K562 (cell line): ENCODE results near the gene ARL10. TPM values are rescaled to one million over a fixed set of nuclear protein-coding genes. Genes with fewer than 3 reads are reported as not detected.

Experiments used
- ARID3A ChIP-seq: IDR thresholded peaks from 2 replicates; pipeline ENCODE4 v1.6.1; 2012; ENCODE audit warnings: low read depth, low read length, improper control_type of control experiment, borderline replicate concordance
- ARNT ChIP-seq, 2 experiments: fragments of 450-650 bp; IDR thresholded peaks; 2 replicates each; pipeline ENCODE4 v1.6.1; 2016; ENCODE audit warnings: mild to moderate bottlenecking in 1 of 2
- BACH1 ChIP-seq: fragments of 200-800 bp; sonication (Bioruptor generic); IDR thresholded peaks from 2 replicates; pipeline ENCODE4 v1.6.1; 2016; ENCODE audit warnings: missing genetic modification characterization, missing compliant biosample characterization
- ELF2 ChIP-seq: fragments of 250-450 bp; sonication (Bioruptor Pico); IDR thresholded peaks from 2 replicates; pipeline ENCODE4 v1.5.0; 2021; ENCODE audit warnings: mild to moderate bottlenecking
- HMGN3 ChIP-seq: IDR thresholded peaks from 2 replicates; pipeline ENCODE4 v1.6.1; 2011; ENCODE audit warnings: borderline replicate concordance, low read depth, mild to moderate bottlenecking, mixed read lengths, low read length; ENCODE audit not compliant: insufficient read length; ENCODE audit errors: extremely low read depth
- NONO ChIP-seq, 2 experiments: fragments of 200-400 bp in 1 of 2; fragments of 450-650 bp in 1 of 2; formaldehyde crosslinking in 1 of 2; IDR thresholded peaks; 2 replicates each; pipeline ENCODE4 v1.6.1; 2017; ENCODE audit warnings: low read depth in 2 of 2, mild to moderate bottlenecking in 2 of 2, moderate library complexity in 2 of 2, low read length in 1 of 2
- NR0B1 ChIP-seq: fragments of 450-650 bp; IDR thresholded peaks from one replicate; pipeline ENCODE4 v1.6.1; 2018; ENCODE audit warnings: mild to moderate bottlenecking, moderate library complexity; ENCODE audit not compliant: partially characterized antibody
- PHF21A ChIP-seq: fragments of 450-650 bp; IDR thresholded peaks from 2 replicates; pipeline ENCODE4 v1.6.1; 2017; ENCODE audit warnings: low read depth, borderline replicate concordance
- RBM14 ChIP-seq: fragments of 200-400 bp; formaldehyde crosslinking; IDR thresholded peaks from 2 replicates; pipeline ENCODE4 v1.6.1; 2018; ENCODE audit warnings: low read depth, mild to moderate bottlenecking, low read length, moderate library complexity, borderline replicate concordance; ENCODE audit not compliant: insufficient read depth
- SMAD3 ChIP-seq: fragments of 450-650 bp; formaldehyde crosslinking; conservative IDR thresholded peaks from 2 replicates; pipeline ENCODE4 v1.4.0; 2020; ENCODE audit warnings: mild to moderate bottlenecking
- SPI1 ChIP-seq: IDR thresholded peaks from 2 replicates; pipeline ENCODE4 v1.6.1; 2011; ENCODE audit warnings: low read depth, low read length, control low read depth, borderline replicate concordance
- SRSF7 ChIP-seq: fragments of 200-400 bp; formaldehyde crosslinking; optimal IDR thresholded peaks from 2 replicates; pipeline ENCODE3; 2017; ENCODE audit warnings: mild to moderate bottlenecking, low read depth, low read length
- STAG1 ChIP-seq: sonication (generic); formaldehyde crosslinking; IDR thresholded peaks from 2 replicates; pipeline ENCODE4 v1.5.0; 2020; ENCODE audit warnings: missing genetic modification reagents, borderline replicate concordance
- TEAD1 ChIP-seq, 2 experiments: fragments of 450-650 bp in 1 of 2; sonication (generic) in 1 of 2; formaldehyde crosslinking; IDR thresholded peaks; 2 replicates each; pipeline versions ENCODE4 v1.4.0 to v1.8.0; 2020 to 2022; ENCODE audit warnings: mild to moderate bottlenecking in 2 of 2, missing genetic modification reagents in 1 of 2
- ZBTB7A ChIP-seq: IDR thresholded peaks from 2 replicates; pipeline ENCODE4 v1.6.1; 2011; ENCODE audit warnings: low read depth, mild to moderate bottlenecking, low read length, moderate library complexity, borderline replicate concordance; ENCODE audit not compliant: control insufficient read depth
- ZNF121 ChIP-seq: sonication (generic); formaldehyde crosslinking; conservative IDR thresholded peaks from 2 replicates; pipeline ENCODE4 v1.8.0; 2022; ENCODE audit warnings: missing genetic modification reagents
- ZNF384 ChIP-seq: IDR thresholded peaks from 2 replicates; pipeline ENCODE4 v1.6.1; 2012; ENCODE audit warnings: low read depth, low read length, improper control_type of control experiment
- ZNF449 ChIP-seq: fragments of 250-450 bp; sonication (Bioruptor Pico); IDR thresholded peaks from 2 replicates; pipeline ENCODE4 v1.8.0; 2022; ENCODE audit warnings: moderate library complexity, mild to moderate bottlenecking, inconsistent platforms
- ZNF583 ChIP-seq: fragments of 250-450 bp; sonication (Bioruptor Pico); IDR thresholded peaks from 2 replicates; pipeline ENCODE4 v1.4.0; 2020
- ZNF644 ChIP-seq: fragments of 200-800 bp; sonication (Bioruptor generic); IDR thresholded peaks from 2 replicates; pipeline ENCODE4 v1.6.1; 2016; ENCODE audit warnings: low read depth, missing genetic modification characterization, missing compliant biosample characterization
- ZNF717 ChIP-seq: fragments of 250-450 bp; sonication (Bioruptor Pico); IDR thresholded peaks from 2 replicates; pipeline ENCODE4 v1.5.0; 2021
- ZNF77 ChIP-seq: fragments of 250-450 bp; sonication (Bioruptor Pico); IDR thresholded peaks from 2 replicates; pipeline ENCODE4 v1.5.0; 2020
- polyA plus RNA-seq, 8 experiments: library from polyadenylated mRNA; depleted of rRNA in 4 of 8; stranded (reverse) in 5 of 8; unstranded in 3 of 8; fragments of >200 nt; fragmentation: Nextera tagmentation in 2 of 8; fragmentation: Illumina TruSeq in 1 of 8; extraction: Ambion mirVana in 2 of 8; extraction: Trizol in 1 of 8; gene quantifications; 2 replicates each; pipeline versions ENCODE4 v1.2.1 to v1.2.3, GENCODE V29; 2011 to 2014; ENCODE audit warnings: inconsistent platforms in 1 of 8, missing spikeins in 1 of 8
- total RNA-seq, 7 experiments: library from RNA; depleted of rRNA in 6 of 7; stranded (reverse); fragments of >200 nt in 6 of 7; fragmentation: Illumina TruSeq in 2 of 7; extraction: Trizol in 2 of 7; gene quantifications; 2 replicates each; pipeline versions ENCODE4 v1.2.1 to v1.2.3, GENCODE V29; 2011 to 2021; ENCODE audit warnings: low replicate concordance in 1 of 7

Gene ARL10
- total and polyA plus RNA-seq, 9 of the 15 experiments (the other 6 are each of a cell fraction or from before 2014, with no cell fraction given): under 0.01 to 0.40 (median 0.34) TPM; not detected in 3

GRCh38 chr5:176361437-176362232 is 3.7 kb upstream of the ARL10 start, which contains the start of gene KIAA1191 (continued):
- TF ChIP-seq ZBTB7A (peak; percentile 50; the same call in 1 of the 2 replicates), SMAD3 (0 out of 2 replicates have a peak, but pooled peaks have one; percentile 25), TEAD1 (CRISPR knock-in tag; IDR thresholded peaks at IDR 0.05) (peak in 1 of 2 experiments; percentile 75; a peak in 1 of 4 replicates), ZNF449 (CRISPR knock-in tag) (no peak), ZNF384 (no peak), ARNT (IDR thresholded peaks at IDR 0.05) (no peak; a peak in 1 of 4 replicates), ARID3A (no peak), ZNF583 (CRISPR knock-in tag) (no peak), NR0B1 (no peak), ELF2 (CRISPR knock-in tag) (no peak), RBM14 (no peak), NONO (IDR thresholded peaks at IDR 0.05; ENCODE audit: low read depth in 2 of 2, low read length in 1 of 2) (no peak), HMGN3 (peak; percentile 44), PHF21A (no peak), ZNF77 (CRISPR knock-in tag) (no peak), BACH1 (tag) (no peak), ZNF717 (no peak), SRSF7 (no peak), ZNF121 (no peak), ZNF644 (tag) (no peak), STAG1 (CRISPR knock-in tag) (no peak), SPI1 (no peak)
